K562 (cell line): ENCODE results near the gene ADIPOR2. TPM values are rescaled to one million over a fixed set of nuclear protein-coding genes. Genes with fewer than 3 reads are reported as not detected.
A peak's percentile ranks its signal among the peaks of the same experiment; 100 is the strongest.

Experiments
- ATAC-seq: fragments of 200-7000 bp; cut with Tn5 transposase; 3 replicates; pipeline ENCODE4 v1.9.1; 2020; ENCODE audit warnings: moderate library complexity
- BruUV-seq: library from RNA; stranded (reverse); fragments of 400-500 nt; replicated peaks from 2 replicates; lab custom pipeline; 2021; lab: Mats Ljungman, UMichigan
- CTCF ChIA-PET: fragments of 300-600 bp; formaldehyde crosslinking; extraction: SDS; loops from one replicate; lab custom pipeline; 2021; ENCODE audit warnings: low intra/inter-chr PET ratio; lab: Yijun Ruan, JAX
- POLR2A ChIA-PET: fragments of 300-600, 350-650 bp; sonication (Branson Sonifier 250); formaldehyde crosslinking; extraction: SDS; loops from one replicate; lab custom pipeline; 2021; ENCODE audit warnings: antibody characterized with exemption, inconsistent platforms; lab: Yijun Ruan, JAX
- DNase-seq, 4 experiments: peaks; one replicate each; pipeline versions ENCODE4 v3.0.0 to v3.0.0-alpha.2; 2011 to 2018; ENCODE audit warnings: low spot score in 3 of 4, mixed read lengths in 3 of 4; ENCODE audit errors: extremely low read depth in 1 of 4
- FAIRE-seq: peaks from 2 replicates; lab custom pipeline; 2011; peaks lifted over from hg19 to GRCh38; lab: Jason Lieb, UNC
- H2AFZ ChIP-seq: 2 replicates; pipeline ENCODE4 v1.6.0; 2011; ENCODE audit warnings: low read depth, low read length, control low read depth, inconsistent platforms
- H3K27ac ChIP-seq: fragments of 200-600 bp; 3 replicates; pipeline ENCODE4 v1.8.0; 2011; ENCODE audit warnings: low read depth, mild to moderate bottlenecking, control low read depth, inconsistent platforms, low read length, moderate library complexity, mixed read lengths; ENCODE audit errors: extremely low read depth
- H3K27me3 ChIP-seq, 2 experiments: fragments of 300-600 bp in 1 of 2; 2 replicates in 1 of 2; 3 replicates in 1 of 2; pipeline versions ENCODE4 v1.6.0 to v1.8.0; 2011; ENCODE audit warnings: inconsistent platforms in 2 of 2, low read length in 2 of 2, mild to moderate bottlenecking in 1 of 2, mixed read lengths in 1 of 2, moderate library complexity in 1 of 2; ENCODE audit not compliant: control insufficient read depth in 2 of 2, insufficient read depth in 2 of 2
- H3K36me3 ChIP-seq: fragments of 300-600 bp; 3 replicates; pipeline ENCODE4 v1.8.0; 2011; ENCODE audit warnings: mild to moderate bottlenecking, low read length, inconsistent platforms; ENCODE audit not compliant: control insufficient read depth, insufficient read depth
- H3K4me1 ChIP-seq, 2 experiments: fragments of 200-600 bp in 1 of 2; replicated peaks in 1 of 2; 2 replicates in 1 of 2; 3 replicates in 1 of 2; pipeline versions ENCODE4 v1.5.1 to v1.8.0; 2011; ENCODE audit warnings: inconsistent platforms in 2 of 2, low read length in 2 of 2, mild to moderate bottlenecking in 1 of 2, mixed read lengths in 1 of 2, moderate library complexity in 1 of 2; ENCODE audit not compliant: control insufficient read depth in 2 of 2, insufficient read depth in 2 of 2
- H3K4me2 ChIP-seq: 2 replicates; pipeline ENCODE4 v1.6.1; 2011; ENCODE audit warnings: low read length, control low read depth, inconsistent platforms, mixed read lengths; ENCODE audit not compliant: insufficient read depth
- H3K4me3 ChIP-seq: fragments of 200-600 bp; sonication (generic), shearing (Covaris generic); 2 replicates; pipeline ENCODE4 v1.5.1; 2016; ENCODE audit warnings: control low read depth, inconsistent platforms
- H3K79me2 ChIP-seq: fragments of 200-600 bp; 3 replicates; pipeline ENCODE4 v1.8.0; 2011; ENCODE audit warnings: low read length, inconsistent platforms; ENCODE audit not compliant: control insufficient read depth, insufficient read depth
- H3K9ac ChIP-seq, 2 experiments: 2 replicates each; pipeline versions ENCODE4 v1.6.0 to v1.6.1; 2011; ENCODE audit warnings: low read depth in 2 of 2, low read length in 2 of 2, control low read depth in 1 of 2, inconsistent platforms in 1 of 2, mild to moderate bottlenecking in 1 of 2, mixed read lengths in 1 of 2; ENCODE audit not compliant: insufficient read depth in 1 of 2
- H3K9me1 ChIP-seq: one replicate; pipeline ENCODE4 v1.6.0; 2011; ENCODE audit warnings: inconsistent platforms, mild to moderate bottlenecking, low read length, moderate library complexity; ENCODE audit not compliant: control insufficient read depth, insufficient read depth
- H3K9me3 ChIP-seq: replicated peaks from 2 replicates; pipeline ENCODE4 v1.5.1; 2011; ENCODE audit warnings: low read depth, low read length, inconsistent platforms; ENCODE audit not compliant: control insufficient read depth, insufficient read depth
- H4K20me1 ChIP-seq: replicated peaks from 2 replicates; pipeline ENCODE4 v1.6.1; 2011; ENCODE audit warnings: low read length, inconsistent platforms, mixed read lengths; ENCODE audit not compliant: control insufficient read depth, insufficient read depth
- BRD9 ChIP-seq: fragments of 450-650 bp; IDR thresholded peaks from 2 replicates; pipeline ENCODE4 v1.6.1; 2018; ENCODE audit warnings: low read depth; ENCODE audit not compliant: partially characterized antibody
- EP400 ChIP-seq: fragments of 450-650 bp; IDR thresholded peaks from 2 replicates; pipeline ENCODE4 v1.6.1; 2017; ENCODE audit warnings: antibody characterized with exemption, mild to moderate bottlenecking, moderate library complexity
- MEIS2 ChIP-seq: fragments of 450-650 bp; IDR thresholded peaks from 2 replicates; pipeline ENCODE4 v1.6.1; 2014; ENCODE audit warnings: mild to moderate bottlenecking; ENCODE audit not compliant: partially characterized antibody
- NFATC3 ChIP-seq: fragments of 450-650 bp; IDR thresholded peaks from 2 replicates; pipeline ENCODE4 v1.6.1; 2017; ENCODE audit warnings: mild to moderate bottlenecking
- NFE2 ChIP-seq: IDR thresholded peaks from 2 replicates; pipeline ENCODE4 v1.6.1; 2014; ENCODE audit warnings: antibody characterized with exemption, low read depth
- ZC3H8 ChIP-seq: fragments of 450-650 bp; IDR thresholded peaks from 2 replicates; pipeline ENCODE4 v1.6.1; 2017
- ZNF316 ChIP-seq: fragments of 450-650 bp; IDR thresholded peaks from 2 replicates; pipeline ENCODE4 v1.6.1; 2016
- WGBS: fragments of 100-300 bp; shearing (Covaris generic); methylation state at CpG from one replicate; pipeline ENCODE4 v1.1.6; 2016; ENCODE audit warnings: low coverage, mixed read lengths; ENCODE audit not compliant: insufficient coverage; ENCODE audit errors: missing lambda C conversion rate; 5-methylcytosine and 5-hydroxymethylcytosine counted together
- in situ Hi-C: fragments of 300-500 bp; cut with MboI; formaldehyde crosslinking; loops from 4 replicates; pipeline ENCODE4 v1.15.0; 2018; ENCODE audit warnings: inconsistent platforms, mixed read lengths
- intact Hi-C: fragments of 100-400 bp; cut with micrococcal nuclease; formaldehyde crosslinking; loops from 2 replicates; pipeline ENCODE4 v1.14.2; 2022
- polyA plus RNA-seq, 8 experiments: library from polyadenylated mRNA; depleted of rRNA in 4 of 8; stranded (reverse) in 5 of 8; unstranded in 3 of 8; fragments of >200 nt; fragmentation: Nextera tagmentation in 2 of 8; fragmentation: Illumina TruSeq in 1 of 8; extraction: Ambion mirVana in 2 of 8; extraction: Trizol in 1 of 8; gene quantifications; 2 replicates each; pipeline versions ENCODE4 v1.2.1 to v1.2.3, GENCODE V29; 2011 to 2014; ENCODE audit warnings: inconsistent platforms in 1 of 8, missing spikeins in 1 of 8
- total RNA-seq, 7 experiments: library from RNA; depleted of rRNA in 6 of 7; stranded (reverse); fragments of >200 nt in 6 of 7; fragmentation: Illumina TruSeq in 2 of 7; extraction: Trizol in 2 of 7; gene quantifications; 2 replicates each; pipeline versions ENCODE4 v1.2.1 to v1.2.3, GENCODE V29; 2011 to 2021; ENCODE audit warnings: low replicate concordance in 1 of 7
- TF ChIP-seq, protein P1 (sequence below), 2 experiments: IDR thresholded peaks in 1 of 2; conservative IDR thresholded peaks in 1 of 2; 2 replicates each; pipeline ENCODE4 v1.6.1; 2016; ENCODE audit warnings: low read depth in 2 of 2, mild to moderate bottlenecking in 1 of 2, missing compliant biosample characterization in 1 of 2, missing genetic modification characterization in 1 of 2, moderate library complexity in 1 of 2

ADIPOR2 gene
- total and polyA plus RNA-seq, 9 of the 15 experiments (the other 6 are each of a cell fraction or from before 2014, with no cell fraction given) = 10.9 to 63.5 (median 46.0) TPM

DNA sequence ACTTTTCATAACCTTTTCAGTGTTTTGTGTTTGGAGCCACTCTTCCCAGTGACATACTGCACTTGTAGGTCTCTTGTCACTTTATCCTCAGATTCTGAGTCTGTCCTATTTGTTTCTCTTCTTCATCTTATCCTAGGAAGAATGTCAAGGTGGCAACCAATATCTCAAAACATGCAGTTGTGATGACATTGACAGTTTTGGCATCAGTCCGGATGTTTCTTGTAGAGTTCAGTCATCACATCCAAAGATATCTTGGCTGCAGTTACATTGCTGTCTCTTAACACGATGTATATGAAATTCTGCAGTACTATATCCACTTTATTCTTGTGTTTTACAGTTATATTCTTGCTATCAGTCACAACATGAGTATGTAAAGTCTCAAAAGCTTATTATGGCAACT, 6.4 kb downstream of the ADIPOR2 start:
- Histone ChIP-seq H3K4me2 (no peak overlapping the region), H3K27me3 (no peaks in the 10 kb centered on the region), H2AFZ (no peak overlapping the region), H4K20me1 (peaks cover 29% of the 10 kb centered on the region; the same call in 1 of the 2 replicates), H3K9me3 (peaks cover 3% of the 10 kb centered on the region; the same call in 1 of the 2 replicates), H3K79me2 (peaks cover 99% of the 10 kb centered on the region), H3K4me3 (no peak overlapping the region), H3K4me1 (peaks cover 4 to 7% of the 10 kb centered on the region in 2 experiments; a peak in 3 of 5 replicates), H3K36me3 (peaks cover 33% of the 10 kb centered on the region), H3K27ac (no peak overlapping the region), H3K9me1 (peaks cover 3% of the 10 kb centered on the region), H3K9ac (no peak overlapping the region)
- CTCF ChIA-PET = no interaction called here
- FAIRE-seq (peak; percentile 11), DNase-seq (no peak), ATAC-seq (no peak)
- WGBS = 11% methylated on average over 2 of the region's 2 CpGs
- in situ Hi-C loops = no loop called here
- POLR2A ChIA-PET = interaction anchor here (0.7 to 1.0 kb wide), 3 partner anchors 13 to 707 kb away, joined by 3 to 6 read pairs (median 3); no protein-coding TSS in a partner anchor
- no TSS peak for BruUV-seq
- TF ChIP-seq ZC3H8 = no peak
- no peak for TF ChIP-seq BRD9
- TF ChIP-seq ZNF316 = peak; percentile 32; the same call in 1 of the 2 replicates
- intact Hi-C loops = no loop called here

DNA sequence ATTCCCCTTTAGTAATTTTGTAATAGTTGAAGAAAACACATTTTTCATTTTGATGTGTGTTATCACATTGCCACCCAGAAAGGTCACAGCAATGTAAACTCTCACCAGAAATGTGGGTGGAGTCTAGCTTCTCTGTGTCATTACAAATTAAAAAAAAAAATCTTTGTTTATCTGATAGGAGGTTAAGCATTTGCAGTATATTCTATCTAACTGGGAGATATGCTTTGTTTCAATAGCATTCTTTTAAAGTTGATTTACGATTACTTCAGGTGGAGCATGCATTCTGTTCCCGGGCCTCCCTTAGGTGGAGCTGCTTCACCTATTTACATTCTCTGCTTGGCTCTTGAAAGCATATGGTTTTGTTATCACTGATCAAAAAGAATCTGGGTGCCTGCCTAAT, 7.8 kb downstream of the ADIPOR2 start:
- Histone ChIP-seq H3K27ac (no peak overlapping the region), H3K4me2 (no peak overlapping the region), H3K79me2 (peaks cover 99% of the 10 kb centered on the region), H4K20me1 (peaks cover 28% of the 10 kb centered on the region; the same call in 1 of the 2 replicates), H2AFZ (no peak overlapping the region), H3K4me3 (no peak overlapping the region), H3K36me3 (peaks cover 27% of the 10 kb centered on the region), H3K9me3 (peaks cover 3% of the 10 kb centered on the region; the same call in 1 of the 2 replicates), H3K27me3 (no peaks in the 10 kb centered on the region), H3K4me1 (peaks cover 4 to 7% of the 10 kb centered on the region in 2 experiments; a peak in 3 of 5 replicates), H3K9me1 (peaks cover 3% of the 10 kb centered on the region), H3K9ac (no peak overlapping the region)
- CTCF ChIA-PET = no interaction called here
- WGBS = 80% methylated on average over 2 of the region's 2 CpGs
- FAIRE-seq (no peak), ATAC-seq (no peak), DNase-seq (no peak)
- intact Hi-C loops = no loop called here
- BruUV-seq = no TSS peak
- TF ChIP-seq, protein P1, sequence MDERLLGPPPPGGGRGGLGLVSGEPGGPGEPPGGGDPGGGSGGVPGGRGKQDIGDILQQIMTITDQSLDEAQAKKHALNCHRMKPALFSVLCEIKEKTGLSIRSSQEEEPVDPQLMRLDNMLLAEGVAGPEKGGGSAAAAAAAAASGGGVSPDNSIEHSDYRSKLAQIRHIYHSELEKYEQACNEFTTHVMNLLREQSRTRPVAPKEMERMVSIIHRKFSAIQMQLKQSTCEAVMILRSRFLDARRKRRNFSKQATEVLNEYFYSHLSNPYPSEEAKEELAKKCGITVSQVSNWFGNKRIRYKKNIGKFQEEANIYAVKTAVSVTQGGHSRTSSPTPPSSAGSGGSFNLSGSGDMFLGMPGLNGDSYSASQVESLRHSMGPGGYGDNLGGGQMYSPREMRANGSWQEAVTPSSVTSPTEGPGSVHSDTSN (CRISPR knock-in tag; IDR thresholded peaks at IDR 0.05; ENCODE audit: low read depth) = no peak
- TF ChIP-seq, protein P1 (tag; conservative IDR thresholded peaks at IDR 0.05; ENCODE audit: low read depth) = 0 out of 2 replicates have a peak, but pooled peaks have one; percentile 14
- TF ChIP-seq NFE2 (no peak), EP400 (no peak), MEIS2 (peak; percentile 37), NFATC3 (no peak)
- POLR2A ChIA-PET = interaction anchor here (0.7 to 1.3 kb wide), 3 partner anchors 9 to 44 kb away, joined by 3 to 4 read pairs (median 3); no protein-coding TSS in a partner anchor
- in situ Hi-C loops = no loop called here
